HG02840 (cell line): ENCODE results near the gene EGLN1.
A peak's percentile ranks its signal among the peaks of the same experiment; 100 is the strongest.

Source experiments
- ATAC-seq: cut with Tn5 transposase; IDR thresholded peaks from one replicate; pipeline ENCODE4 v1.9.1; 2021; ENCODE audit warnings: mild to moderate bottlenecking, moderate library complexity, moderate number of reproducible peaks; ENCODE audit not compliant: unreplicated experiment, low FRiP score

The EGLN1 gene

DNA sequence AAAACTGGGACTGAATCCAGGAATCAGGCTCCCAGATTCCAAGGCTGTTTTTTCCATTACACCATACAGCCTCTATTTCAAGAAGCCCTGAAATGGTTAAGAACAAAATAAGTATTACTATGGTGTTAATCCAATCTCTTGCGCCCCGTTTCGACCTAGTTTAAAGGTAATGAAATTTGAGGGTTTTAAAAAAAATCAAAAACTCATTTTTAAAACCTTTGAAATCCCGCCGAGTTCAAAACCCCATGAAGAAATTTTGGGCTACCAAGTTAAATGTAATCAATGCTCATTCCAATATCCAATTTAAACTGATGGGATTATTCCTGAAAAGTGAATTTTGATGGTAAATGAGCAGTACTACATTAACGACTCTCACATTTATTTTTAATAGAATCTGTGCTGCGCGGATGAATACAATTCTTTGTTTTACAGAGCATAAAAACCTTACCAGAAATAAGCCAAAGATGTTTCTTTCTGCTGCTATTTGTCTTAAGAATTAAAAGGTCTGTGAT lies 767 bp upstream of the EGLN1 start:
- no peak for ATAC-seq

DNA sequence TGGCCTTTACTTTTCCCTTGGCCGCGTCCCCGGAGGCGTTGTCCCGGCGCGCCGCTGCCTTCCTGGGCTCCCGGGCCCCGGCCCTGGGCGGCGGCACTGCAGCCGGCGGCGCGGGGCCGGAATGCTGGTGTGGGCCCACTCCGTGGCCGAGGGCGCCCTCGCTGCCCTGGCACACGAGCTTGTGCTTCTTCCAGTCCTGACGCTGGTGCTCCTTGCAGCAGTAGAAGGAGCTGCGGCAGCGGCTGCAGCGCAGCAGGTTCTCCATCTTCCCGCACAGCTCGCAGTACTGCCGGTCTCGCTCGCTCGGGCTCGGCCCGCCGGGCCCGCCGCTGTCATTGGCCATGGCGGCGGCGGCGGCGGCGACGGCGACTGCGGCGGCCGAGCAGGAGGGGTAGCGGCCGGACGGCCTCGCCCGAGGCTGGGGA lies 529 bp downstream of the EGLN1 start:
- peak; percentile 36 for ATAC-seq

DNA sequence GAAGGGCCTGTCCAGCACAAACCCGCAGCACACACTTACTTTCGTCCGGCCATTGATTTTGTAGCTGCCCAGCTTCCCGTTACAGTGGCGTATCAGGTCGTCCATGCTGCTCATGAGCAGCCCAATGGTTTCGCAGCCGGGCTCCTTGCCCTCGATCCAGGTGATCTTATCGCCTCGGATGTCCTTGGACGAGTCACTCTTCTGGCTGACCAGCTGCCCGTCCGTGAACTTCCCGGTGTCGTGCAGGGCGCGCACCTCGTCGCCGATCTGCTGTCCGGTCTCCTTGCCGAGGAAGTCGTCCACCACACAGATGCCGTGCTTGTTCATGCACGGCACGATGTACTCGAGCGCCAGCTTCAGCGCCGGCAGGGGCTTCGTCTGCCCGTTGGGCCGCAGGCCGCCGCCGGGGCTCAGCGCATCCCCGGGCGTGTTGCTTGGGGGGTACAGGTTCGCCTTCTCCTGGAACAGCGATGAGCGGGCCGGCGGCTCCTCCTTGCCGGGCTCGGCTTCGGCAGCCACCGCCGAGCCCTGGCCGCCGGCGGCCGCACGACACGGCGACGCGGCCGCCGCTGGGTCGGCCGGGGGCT lies 1.0 kb downstream of the EGLN1 start:
- peak; percentile 7 for ATAC-seq

DNA sequence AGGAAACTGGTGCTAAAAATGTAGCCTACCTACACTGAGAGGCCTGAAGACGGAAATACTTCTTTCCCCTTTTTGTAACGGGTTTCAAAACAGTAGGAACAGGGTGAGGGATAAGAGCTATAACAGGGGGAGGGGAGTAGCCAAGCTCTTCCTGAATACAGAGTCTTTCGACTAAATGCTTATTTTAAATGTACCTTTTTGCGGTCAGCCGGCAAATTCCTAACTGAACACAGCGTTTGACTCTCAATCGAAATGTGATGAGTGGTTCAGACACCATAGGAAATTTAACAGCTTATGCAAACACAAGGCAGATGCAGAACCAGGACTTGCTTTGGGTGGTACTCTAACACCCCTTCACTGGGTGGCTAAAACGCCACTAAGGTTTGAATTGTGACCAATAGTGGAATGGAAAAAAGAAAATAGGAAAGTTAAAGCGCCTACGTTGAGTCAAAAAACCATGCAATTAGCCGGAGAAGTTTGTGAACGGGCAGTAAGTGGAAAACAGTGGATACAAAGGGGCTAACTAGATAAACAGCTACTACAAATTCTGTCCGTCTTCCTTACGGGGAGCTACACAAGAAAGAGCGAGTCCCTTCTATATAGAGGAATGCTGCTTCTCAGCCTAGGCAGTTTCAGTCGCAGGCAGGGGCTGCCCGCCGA lies 1.7 kb downstream of the EGLN1 start:
- no peak for ATAC-seq

DNA sequence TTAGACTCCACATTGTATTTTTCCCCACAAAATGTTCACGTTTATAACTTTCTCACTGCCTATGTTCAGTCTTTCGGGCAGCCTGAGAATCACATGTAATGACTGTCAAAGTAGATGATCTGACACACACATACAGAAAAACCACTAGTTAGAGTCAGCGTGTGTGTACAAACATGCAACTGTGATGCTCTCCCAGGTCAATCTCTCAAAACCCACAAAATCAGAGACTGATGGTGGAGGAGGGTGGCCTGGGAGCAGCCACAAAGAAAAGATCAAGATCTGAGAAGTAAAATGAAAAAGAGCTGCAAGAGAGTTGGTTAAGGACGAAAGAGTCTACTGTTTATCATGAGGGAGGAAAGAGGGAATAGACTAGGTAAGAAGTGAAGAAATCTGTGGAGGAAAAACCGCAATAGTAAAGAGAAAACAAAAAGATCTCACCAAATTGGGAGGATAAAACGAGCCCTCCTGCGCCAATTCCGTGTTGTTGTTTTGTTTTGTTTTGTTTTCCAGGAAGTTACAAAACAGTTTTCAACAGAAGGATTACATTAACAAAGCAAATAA lies 2.3 kb downstream of the EGLN1 start:
- no peak for ATAC-seq

DNA sequence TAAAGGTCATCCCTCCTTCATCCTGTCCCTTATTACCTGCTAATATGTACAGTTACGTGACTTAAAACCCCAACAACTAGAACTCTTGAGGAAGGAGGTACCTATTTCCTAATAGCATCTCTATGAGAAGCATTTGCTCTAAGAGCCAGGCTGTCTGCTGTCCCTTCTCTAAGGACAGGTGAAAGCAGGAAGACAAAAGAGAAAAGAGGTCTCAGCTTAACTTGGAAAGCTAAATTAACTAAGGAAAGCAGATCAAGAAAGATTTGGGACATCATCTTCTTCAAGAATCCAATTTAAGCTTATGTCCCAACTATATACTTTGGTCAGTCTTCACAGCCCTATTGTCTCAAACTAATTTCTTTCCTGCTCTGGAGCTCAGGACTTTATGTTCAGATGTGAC lies 2.9 kb downstream of the EGLN1 start:
- ATAC-seq, result no peak

DNA sequence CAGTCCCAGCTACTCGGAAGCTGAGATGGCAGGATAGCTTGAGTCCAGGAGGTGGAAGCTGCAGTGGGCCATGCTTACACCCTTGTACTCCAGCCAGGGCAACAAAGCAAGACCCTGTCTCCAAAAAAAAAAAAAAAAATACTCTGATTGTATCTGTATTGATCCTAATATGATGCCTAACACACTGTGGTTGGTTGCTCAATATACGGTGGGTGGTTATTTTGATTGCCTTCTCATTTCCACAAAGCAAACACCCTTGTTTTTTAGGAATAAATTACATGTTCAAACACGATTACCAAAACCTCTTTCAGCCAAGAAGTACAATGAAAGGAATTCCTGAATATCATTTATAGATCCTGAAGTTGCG lies 3.4 kb downstream of the EGLN1 start:
- no peak for ATAC-seq

DNA sequence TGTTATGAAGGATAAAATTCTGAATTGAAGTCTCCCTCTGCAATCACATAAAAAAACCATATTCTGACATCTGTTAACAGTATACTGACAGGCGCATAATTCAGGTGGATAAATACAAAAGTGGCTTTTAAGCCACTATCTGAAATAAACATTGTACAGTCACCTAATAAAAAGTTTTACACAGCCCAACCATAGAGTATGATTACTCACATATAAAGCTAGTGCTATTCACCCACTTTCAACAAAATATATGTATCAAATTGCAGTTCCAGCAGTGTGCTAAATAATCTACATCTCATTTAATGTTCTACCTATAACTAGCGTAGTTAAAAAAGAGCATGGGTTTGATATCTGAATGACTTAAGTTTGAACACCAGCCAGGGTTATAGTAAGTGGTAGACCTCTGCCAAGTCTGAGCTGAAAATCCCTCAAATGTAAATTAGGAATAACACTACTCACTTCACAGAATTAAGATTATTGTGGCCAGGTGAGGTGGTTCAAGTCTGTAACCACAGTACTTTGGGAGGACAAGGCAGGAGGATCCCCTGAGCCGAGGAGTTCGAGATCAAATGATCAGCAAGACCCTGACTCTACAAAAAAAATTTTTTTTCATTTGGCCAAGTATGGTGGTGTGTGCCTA lies 3.9 kb downstream of the EGLN1 start:
- ATAC-seq, result no peak

DNA sequence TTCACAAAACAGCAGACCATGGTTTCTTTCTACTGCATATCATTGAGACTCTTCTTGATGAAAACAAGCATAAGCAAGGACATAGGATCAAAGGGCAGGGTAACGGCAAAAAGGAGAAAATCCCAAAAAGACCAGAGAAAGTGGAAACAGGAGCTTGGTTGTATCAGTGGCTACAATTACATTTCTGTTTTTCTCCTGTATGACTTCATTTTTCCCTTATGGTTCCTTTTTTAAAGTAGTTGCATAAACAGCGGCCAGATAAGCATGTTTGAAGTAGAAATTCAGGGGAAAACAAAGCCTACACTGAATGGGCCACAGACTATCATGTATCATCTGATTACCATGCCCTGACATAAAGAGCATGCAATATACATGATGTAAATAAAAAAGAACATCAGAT lies 4.6 kb downstream of the EGLN1 start:
- no peak for ATAC-seq

DNA sequence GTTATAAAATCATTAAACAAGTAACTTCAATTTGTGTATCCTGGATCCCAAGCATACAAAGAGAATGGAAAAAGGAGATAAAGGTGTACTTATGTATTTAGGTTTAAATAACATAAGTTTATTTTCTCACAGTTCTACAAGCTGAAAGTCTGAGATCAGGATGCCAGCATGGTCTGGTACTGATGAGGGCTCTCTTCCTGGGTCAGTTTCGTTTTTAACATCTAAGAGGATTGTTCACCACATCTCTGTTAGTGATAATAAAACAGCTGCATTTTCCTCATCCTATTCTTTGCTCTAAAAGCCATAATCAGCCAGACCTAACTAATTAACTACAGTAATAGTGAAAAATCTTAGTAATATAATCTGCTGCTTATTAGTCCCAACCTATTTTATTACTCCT lies 5.2 kb downstream of the EGLN1 start:
- ATAC-seq, result no peak

DNA sequence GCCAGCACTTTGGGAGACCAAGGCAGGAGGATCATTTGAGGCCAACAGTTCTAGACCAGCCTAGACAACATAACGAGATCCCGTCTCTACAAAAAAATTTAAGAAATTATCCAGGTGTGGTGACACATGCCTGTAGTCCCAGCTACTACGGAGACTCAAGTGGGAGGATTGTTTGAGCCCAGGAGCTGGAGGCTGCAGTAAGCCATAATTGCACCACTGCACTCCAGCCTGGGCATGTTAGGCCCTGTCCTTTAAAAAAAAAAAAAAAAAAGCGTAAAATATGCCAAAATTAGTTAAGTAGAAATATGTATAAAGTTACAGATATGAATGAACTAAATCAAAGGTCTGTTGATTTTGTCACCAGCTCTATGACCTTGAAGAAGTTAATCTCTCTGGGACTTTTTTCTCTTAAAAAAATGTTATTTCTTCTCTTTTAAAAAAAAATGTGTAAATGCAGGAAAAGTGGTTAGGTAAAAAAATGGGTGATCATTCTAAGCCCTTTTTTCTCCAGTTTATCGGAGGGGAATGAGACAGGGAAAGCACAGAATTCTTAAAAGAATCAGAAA lies 7.0 kb downstream of the EGLN1 start:
- no peak for ATAC-seq

DNA sequence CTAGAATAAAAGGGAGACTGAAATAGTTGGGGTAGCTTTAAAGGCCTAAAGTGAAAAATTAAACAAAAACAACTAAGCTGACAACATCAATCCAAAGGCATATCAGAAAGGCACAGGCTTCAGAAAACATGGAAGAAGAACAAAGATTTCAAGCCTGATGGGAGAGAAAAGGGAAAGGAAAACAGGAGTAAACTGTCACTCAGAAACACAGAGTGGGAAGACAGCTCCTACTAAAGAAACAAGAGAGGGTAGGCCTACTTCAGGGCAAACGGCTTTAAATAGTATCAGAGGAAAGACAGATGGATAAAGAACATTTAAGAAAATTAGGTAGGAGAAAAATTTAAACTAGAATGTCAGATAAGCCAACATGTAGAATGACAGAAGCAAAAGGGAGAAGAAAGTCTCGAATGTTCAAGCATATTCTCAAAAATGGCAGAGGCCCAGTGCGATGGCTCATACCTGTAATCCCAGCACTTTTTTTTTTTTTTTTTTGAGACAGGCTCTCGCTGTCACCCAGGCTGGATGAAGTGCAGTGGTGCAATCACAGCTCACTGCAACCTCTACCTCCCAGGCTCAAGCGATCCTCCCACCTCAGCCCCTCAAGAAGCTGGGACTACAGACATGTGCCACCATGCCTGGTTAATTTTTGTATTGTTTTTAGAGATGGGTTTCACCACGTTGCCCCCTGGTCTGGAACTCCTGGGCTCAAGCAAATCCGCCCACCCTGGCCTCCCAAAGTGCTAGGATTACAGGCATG lies 7.6 kb downstream of the EGLN1 start:
- no peak for ATAC-seq

DNA sequence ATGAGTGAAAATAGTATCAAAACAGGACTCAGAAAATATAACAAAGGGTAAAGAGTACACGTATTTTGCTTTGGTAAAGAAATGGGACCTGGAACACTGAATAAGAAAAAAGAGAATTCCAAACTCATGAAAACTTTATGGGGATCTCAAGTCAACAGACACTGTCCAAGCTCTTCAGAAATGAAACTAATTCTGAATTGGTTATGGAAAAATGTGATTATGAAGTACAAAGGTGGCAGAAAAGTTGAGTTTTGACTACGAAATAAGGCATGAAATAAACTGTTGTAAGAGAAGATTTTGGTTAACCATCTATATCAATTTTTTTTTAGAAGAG lies 8.4 kb downstream of the EGLN1 start:
- ATAC-seq, result no peak

DNA sequence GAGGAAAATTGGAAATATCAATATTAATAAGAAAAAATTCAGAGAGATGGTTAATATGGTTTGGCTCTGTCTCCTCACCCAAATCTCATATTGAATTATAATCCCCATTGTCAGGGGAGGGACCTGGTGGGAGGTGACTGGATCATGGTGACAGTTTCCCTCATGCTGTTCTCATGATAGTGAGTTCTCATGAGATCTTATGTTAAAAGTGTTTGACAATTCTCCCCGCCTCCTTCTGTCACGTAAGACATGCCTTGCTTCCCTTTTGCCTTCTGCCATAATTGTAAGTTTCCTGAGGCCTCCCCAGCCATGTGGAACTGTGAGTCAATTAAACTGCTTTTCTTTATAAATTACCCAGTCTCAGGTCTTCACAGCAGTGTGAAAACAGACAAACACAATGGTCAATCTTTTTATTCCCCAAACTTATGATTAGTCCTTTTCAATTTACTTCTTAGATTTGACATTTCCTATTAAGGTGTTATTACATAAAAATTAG lies 11.0 kb downstream of the EGLN1 start:
- no peak for ATAC-seq

DNA sequence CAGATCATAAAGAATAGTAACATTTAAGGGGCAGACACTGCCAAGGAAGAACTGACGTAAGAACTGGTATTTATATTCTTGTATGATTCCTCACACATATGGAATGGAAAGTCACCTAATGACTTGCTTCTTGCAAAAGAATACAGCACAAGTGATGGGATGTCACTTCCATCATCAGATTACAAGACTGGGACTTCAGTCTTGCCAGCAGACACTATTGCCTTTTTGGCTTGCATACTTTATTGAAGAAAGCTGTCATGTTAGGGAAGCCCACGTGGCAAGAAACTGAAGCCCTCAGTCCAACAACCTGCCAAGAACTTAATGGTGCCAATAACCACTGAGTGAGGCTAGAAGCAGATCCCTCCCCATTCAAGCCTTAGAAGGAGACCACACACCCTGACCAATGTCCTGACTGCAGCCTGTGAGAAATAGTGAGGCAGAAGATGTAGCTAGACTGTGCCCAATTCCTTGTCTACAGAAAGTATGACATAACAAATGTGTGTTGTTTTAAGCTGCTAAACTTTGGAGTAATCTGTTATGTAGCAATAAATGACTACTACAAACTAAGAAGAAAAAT lies 12.0 kb downstream of the EGLN1 start:
- no peak for ATAC-seq

DNA sequence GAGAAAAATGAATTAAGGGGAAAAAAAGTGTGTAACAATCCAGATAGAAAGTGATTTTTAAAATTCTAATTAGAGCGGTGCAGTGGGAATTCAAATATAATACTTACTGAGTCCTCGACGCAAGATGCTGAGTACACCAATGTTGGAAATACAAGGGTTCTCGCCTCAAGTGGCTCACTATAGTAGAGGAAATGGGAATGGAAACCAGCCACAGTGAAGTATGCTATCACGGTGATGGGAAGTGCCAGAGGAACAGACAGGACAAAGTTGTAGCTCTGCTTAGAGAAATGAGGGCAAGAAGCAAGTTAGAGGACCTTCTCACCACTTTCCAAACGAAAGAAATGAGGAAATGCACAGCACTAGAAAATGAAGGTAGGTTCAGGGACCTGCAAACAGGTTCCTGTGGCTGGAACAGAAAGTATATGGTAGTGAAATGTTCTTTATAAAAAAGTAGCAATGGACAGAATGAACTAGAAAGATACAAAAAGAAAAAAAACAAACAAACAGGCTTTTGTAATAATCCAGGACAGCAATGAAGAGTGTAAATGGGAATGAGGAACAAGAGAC lies 13.5 kb downstream of the EGLN1 start:
- no peak for ATAC-seq

DNA sequence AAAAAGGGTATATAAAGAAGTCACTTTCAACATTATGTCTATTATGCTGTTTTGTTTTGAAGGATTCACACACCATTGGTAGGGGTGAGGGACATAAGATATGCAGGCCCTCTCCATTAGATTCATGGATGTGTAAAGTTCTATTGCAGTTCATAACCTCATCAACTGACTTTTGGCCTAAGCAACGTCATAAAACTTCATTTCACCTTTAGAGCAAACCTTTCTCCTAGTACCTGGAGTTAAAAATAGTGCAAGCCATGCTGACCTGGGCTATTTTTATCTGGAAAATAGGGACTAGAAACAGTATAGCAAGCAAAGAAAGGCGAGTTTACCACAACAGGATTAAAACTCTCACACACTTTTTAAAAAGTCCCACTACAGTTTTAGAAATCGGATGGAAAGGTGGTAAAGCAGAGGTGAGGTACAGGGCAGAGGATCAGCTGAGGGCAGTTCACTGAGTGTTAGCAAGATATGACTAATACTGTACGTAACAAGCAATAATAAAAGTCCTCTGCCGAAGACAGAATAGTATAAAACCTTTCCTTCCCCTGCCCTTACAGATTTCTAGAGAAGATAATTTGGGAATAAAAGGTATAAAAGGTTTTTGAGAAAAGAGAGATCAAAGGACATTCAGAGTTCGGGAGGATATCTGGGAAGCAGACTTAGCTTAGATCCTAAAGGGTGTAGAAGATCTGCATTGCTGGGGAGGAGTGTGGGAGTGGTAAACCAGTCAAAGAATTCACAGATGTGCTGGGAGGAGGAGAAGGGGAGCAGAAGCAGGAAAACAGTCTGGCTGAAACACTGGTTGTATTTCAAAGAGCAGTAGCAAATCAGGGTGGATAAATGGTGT lies 14.3 kb downstream of the EGLN1 start:
- ATAC-seq, result no peak

DNA sequence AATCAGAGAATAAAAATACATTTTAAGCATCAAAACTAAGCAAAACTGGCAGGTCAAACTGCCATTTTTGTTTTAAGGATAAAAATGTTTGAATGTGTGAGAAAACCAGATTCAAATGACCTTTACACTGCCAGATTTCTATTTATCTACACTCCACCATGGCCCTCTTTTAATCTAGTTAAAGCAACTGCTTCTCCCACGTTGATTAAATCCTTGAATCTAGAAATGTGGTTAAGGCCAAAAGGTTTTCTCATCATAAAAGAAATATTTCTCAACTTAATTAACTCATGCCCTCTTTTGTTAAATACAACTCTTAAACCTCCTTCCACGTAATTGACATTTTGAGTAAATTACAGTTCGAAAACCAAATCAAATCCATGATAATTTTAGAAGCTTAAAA lies 15.0 kb downstream of the EGLN1 start:
- no peak for ATAC-seq

DNA sequence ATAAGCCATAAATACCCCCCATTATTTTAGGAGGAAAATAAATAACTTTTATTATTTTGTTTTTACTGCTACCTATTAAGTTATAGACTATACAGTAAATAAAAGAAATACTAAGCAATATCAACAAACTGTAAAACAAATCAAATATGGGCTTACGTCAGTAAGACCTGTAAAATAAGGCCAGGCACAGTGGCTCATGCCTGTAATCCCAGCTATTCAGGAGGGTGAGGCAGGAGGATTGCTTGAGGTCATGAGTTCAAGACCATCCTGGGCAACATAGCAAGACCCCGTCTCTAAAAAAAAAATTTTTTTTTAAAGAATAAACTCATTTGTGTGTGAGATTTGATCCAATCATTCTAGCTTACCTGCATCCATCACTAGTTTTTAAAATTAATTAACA lies 17.8 kb downstream of the EGLN1 start:
- ATAC-seq, result no peak
